ENCODE data around the gene DNAAF5.

- TF ChIP-seq SPI1 (IDR thresholded peaks at IDR 0.05; ENCODE audit: low read depth, low read length) (no peak), POLR2A (IDR thresholded peaks at IDR 0.05; ENCODE audit: low read depth, low read length) (no peak), POLR2AphosphoS5 (IDR thresholded peaks at IDR 0.05; ENCODE audit: low read depth, low read length) (no peak)
These were observed 95.2 kb downstream of the DNAAF5 start for GRCh38 chr7:821688-822087.
